Measurements from ENCODE around the gene PARD3. TPM values are rescaled to one million over a fixed set of nuclear protein-coding genes. Genes with fewer than 3 reads are reported as not detected.

Gene PARD3
- total RNA-seq, 6 donors from 2014 or later: 30.6 to 108 (median 50.6) TPM

DNA sequence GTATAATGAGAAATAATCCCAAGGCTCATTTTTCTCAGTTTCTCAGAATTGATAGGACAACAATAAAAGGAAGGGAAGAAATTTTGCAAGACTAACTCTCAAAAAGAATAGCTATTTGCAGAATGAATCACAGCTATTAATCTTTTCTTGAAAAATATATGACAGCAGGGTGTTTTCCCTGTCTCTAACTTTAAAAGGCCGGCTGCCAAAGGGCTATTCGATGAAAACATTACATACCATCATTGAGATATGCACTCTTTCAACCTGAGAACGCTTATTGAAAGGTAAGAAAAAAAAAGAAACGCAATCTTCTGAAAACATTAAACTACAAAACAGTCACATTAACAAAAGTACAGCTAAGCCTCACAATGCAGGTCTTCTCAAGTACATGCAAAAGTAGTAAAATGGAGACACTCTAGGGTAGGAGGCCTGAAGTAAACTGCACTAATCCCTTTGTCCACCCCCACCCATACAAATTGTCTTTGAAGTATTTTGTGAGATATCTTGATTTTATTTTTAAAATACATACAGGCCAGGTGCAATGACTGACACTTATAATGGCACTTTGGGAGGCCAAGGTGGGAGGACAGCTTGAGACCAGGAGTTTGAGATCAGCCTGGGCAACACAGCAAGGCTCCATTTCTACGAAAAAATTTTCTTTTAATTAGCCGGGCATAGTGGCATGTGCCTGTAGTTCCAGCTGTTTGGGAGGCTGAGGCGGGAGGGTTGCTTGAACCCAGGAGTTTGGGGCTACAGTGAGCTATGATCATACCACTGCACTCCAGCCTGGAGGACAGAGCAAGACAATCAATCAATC, 83.0 kb downstream of the PARD3 start:
- Histone ChIP-seq H3K27ac (no peak overlapping the region), H3K4me3 (no peak overlapping the region), H3K4me1 (peaks cover 15 to 27% (median 20%) of the 10 kb centered on the region in 4 donors), H3K9me3 (no peaks in the 10 kb centered on the region), H3K27me3 (no peaks in the 10 kb centered on the region), H3K36me3 (no peaks in the 10 kb centered on the region)
- ATAC-seq (ENCODE audit: low FRiP score in 2 of 2): no peak
- 72 to 73% methylated on average over 7 of the region's 7 CpGs for WGBS, 2 donors
- no peak for DNase-seq
- no peak for TF ChIP-seq POLR2AphosphoS5 (IDR thresholded peaks at IDR 0.05)
- no peak for TF ChIP-seq CTCF (IDR thresholded peaks at IDR 0.05)

DNA sequence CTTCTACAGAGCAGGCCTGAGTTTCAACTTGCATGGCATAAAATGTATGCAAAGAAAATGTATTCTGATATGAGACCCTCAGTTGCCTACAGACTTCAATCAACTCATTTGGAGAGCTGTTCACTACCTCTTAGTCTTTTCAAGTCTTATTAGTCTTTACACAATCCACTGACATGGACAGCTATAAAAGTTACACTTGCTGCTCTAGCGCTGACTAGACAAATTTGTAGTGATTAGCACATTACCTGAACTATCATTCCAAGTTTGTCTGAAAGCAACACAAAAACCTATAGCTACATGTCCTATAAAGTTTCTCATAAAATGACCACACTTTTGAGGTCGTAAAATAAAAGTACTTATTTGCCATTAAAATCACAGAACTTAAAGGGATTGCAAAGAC, 83.9 kb downstream of the PARD3 start:
- WGBS, 2 donors: 86 to 90% methylated on average over 2 of the region's 2 CpGs
- no peaks in the 10 kb centered on the region for H3K36me3 ChIP-seq
- H3K4me3 ChIP-seq: no peak overlapping the region
- ATAC-seq (ENCODE audit: low FRiP score in 2 of 2) (no peak), DNase-seq (no peak)
- no peaks in the 10 kb centered on the region for H3K9me3 ChIP-seq
- no peak overlapping the region for H3K27ac ChIP-seq
- H3K4me1 ChIP-seq: peaks cover 19 to 28% (median 23%) of the 10 kb centered on the region in 4 donors
- no peaks in the 10 kb centered on the region for H3K27me3 ChIP-seq
- TF ChIP-seq CTCF (IDR thresholded peaks at IDR 0.05) (no peak), EP300 (IDR thresholded peaks at IDR 0.05) (no peak), POLR2AphosphoS5 (IDR thresholded peaks at IDR 0.05) (no peak), POLR2A (IDR thresholded peaks at IDR 0.05) (no peak)

GRCh38 chr10:34730726-34731125, 84.4 kb downstream of the PARD3 start:
- ATAC-seq (ENCODE audit: low FRiP score in 2 of 2) (no peak), DNase-seq (no peak)
- TF ChIP-seq CTCF (IDR thresholded peaks at IDR 0.05) (no peak), POLR2A (IDR thresholded peaks at IDR 0.05) (no peak), POLR2AphosphoS5 (IDR thresholded peaks at IDR 0.05) (no peak), EP300 (IDR thresholded peaks at IDR 0.05) (no peak)
- H3K4me3 ChIP-seq: no peak overlapping the region
- no peaks in the 10 kb centered on the region for H3K9me3 ChIP-seq
- WGBS, 2 donors: 93 to 94% methylated on average over 7 of the region's 7 CpGs
- no peaks in the 10 kb centered on the region for H3K27me3 ChIP-seq
- H3K27ac ChIP-seq: no peak overlapping the region
- peaks cover 19 to 28% (median 23%) of the 10 kb centered on the region in 4 donors for H3K4me1 ChIP-seq
- no peaks in the 10 kb centered on the region for H3K36me3 ChIP-seq

GRCh38 chr10:34729619-34730018, 85.5 kb downstream of the PARD3 start:
- H3K27ac ChIP-seq: no peak overlapping the region
- WGBS, 2 donors: 82 to 86% methylated on average over 5 of the region's 5 CpGs

More at GRCh38 chr10:34729619-34730018, 85.5 kb downstream of the PARD3 start:
- Histone ChIP-seq H3K27me3 (no peaks in the 10 kb centered on the region), H3K36me3 (no peaks in the 10 kb centered on the region), H3K9me3 (no peaks in the 10 kb centered on the region), H3K4me3 (no peak overlapping the region), H3K4me1 (peaks cover 19 to 28% (median 23%) of the 10 kb centered on the region in 4 donors)
- TF ChIP-seq POLR2A (IDR thresholded peaks at IDR 0.05) (no peak), CTCF (IDR thresholded peaks at IDR 0.05) (no peak), POLR2AphosphoS5 (IDR thresholded peaks at IDR 0.05) (no peak), EP300 (IDR thresholded peaks at IDR 0.05) (no peak)
- no peak for DNase-seq
- ATAC-seq (ENCODE audit: low FRiP score in 2 of 2): no peak
